Adrenal gland (tissue), 5 donors: ENCODE data around the gene COG8.

Source experiments
- CTCF ChIP-seq, 6 experiments: fragments of 450-650 bp in 4 of 6; fragments of 200-600 bp in 2 of 6; sonication (generic) in 1 of 6; IDR thresholded peaks; 1 replicate in 5 of 6; 2 replicates in 1 of 6; pipeline versions ENCODE4 v1.5.1 to v1.8.0; 2016 to 2021; ENCODE audit warnings: antibody characterized with exemption in 6 of 6, mild to moderate bottlenecking in 2 of 6, moderate library complexity in 1 of 6
- POLR2A ChIP-seq, 2 donors: fragments of 450-650 bp; IDR thresholded peaks; one replicate each; pipeline ENCODE4 v1.6.1; 2017; ENCODE audit warnings: antibody characterized with exemption in 2 of 2, mild to moderate bottlenecking in 2 of 2, moderate library complexity in 1 of 2
- donor health status: DM: no; HTN: no; CAD: no.

DNA sequence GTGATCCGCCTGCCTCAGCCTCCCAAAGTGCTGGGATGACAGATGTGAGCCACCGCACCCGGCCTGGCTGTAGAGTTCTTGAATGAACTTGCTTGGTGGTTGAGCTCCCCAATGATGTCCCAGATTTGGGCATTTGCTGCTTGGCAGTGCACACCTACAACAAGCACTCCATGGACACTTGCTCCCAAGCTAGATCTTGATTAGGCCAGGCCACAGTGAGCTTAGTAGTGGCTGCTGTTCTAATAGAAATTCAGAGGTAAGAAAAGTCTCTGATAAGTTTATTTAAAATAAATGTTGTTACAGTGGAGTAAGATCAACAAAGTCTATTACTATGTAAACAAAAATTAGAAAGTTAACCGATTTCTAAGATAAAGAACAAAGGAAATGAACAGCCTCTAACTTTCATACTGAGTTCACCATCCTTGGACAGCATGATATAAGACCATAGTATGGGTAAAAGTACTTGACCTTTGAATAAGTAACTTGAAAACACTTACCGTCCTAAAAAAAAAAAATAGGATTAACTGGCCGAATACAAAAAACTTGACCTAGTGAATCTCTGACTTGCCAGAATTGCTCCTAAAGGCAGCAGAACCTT, 11.3 kb upstream of the COG8 start:
- TF ChIP-seq POLR2A (IDR thresholded peaks at IDR 0.05) (no peak), CTCF (IDR thresholded peaks at IDR 0.05) (no peak)
